T-helper 1 cell (primary cell): ENCODE data around the gene ANAPC10.
"Not testable (repeated sequence)": the region's sequence is repeated elsewhere in the genome, so short reads cannot be mapped to it uniquely, and the experiment has no call there.

ENCODE experiments used
- DNase-seq, 5 donors: peaks; one replicate each; pipeline ENCODE4 v3.0.0-alpha.2; 2012 to 2020

The ANAPC10 gene

GRCh38 chr4:145069361-145069760 is 28.6 kb downstream of the ANAPC10 start:
- DNase-seq: no peak

DNA sequence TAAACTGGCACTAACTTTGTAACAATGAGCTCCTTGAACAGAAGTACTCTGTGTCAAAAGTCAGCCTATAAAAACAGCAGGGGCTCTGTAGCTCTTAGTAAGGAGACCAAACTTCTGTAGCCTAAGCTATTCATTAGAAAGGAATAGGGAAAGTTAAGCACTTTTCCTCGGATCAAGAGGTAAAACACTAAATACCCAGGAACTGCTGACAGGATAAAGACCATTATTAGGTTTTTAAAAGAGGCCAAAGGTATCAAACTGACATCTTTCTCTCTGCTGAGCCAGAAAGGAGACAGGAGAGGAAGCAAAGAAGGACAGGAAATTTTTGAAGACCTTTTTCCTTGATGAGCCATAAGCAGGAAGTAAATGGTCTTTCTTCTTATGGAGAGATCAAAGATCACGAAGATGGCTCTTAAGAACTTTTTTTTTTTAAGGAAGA is 31.9 kb downstream of the ANAPC10 start:
- no peak for DNase-seq

GRCh38 chr4:145061318-145061920 is 36.6 kb downstream of the ANAPC10 start:
- DNase-seq: peak in 1 of 5 donors; percentile 40

DNA sequence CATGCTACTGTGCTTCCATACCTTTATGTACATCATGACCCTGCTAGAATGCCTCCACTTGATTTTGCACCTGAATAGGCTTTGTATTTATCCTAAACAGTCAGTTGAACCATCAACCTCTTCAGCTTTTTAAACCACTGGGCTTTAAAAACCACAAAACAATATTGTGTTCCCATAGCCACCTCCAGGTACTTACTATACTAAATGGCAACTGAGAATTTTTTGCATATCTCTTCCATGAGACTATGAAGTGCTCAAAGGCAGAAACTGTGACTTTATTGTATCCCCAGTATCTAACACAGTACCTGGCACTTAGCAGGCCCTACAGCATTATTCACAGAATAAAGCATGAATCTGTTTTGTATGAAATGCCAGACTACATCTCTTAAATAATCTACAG is 39.7 kb downstream of the ANAPC10 start:
- DNase-seq: no peak

GRCh38 chr4:145056325-145057130 is 41.5 kb downstream of the ANAPC10 start:
- DNase-seq: no peak

DNA sequence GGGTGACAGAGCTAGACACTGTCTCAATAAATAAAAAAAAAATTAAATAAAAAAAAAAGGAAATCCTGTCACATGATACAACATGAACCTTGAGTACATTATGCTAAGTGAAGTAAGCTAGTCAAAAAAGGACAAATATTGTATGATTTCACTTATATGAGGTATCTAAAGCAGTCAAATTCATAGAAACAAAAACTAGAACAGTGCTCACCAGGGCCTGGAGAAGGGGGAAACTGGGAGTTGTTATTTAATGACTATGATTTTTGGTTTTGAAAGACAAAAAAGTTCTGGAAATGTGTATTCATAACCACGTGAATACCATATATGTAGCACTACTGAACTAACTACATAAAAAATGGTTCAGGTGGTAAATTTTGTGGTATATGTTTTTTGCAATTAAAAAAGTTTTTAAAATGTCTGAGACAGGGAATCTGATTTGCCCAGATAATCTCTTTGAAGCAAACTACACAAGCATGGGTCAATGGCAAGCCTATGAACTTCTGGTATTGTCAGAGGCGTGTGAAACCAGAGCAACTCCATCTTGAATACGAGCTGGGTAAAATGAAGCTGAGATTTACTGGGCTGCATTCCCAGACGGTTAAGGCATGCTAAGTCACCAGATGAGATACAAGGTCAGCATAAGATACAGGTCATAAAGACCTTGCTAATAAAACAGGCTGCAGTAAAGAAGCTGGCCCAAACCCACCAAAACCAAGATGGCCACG is 42.3 kb downstream of the ANAPC10 start:
- DNase-seq: no peak

- DNase-seq: no peak
Observed at GRCh38 chr4:145049241-145049640, 48.8 kb downstream of the ANAPC10 start.

DNA sequence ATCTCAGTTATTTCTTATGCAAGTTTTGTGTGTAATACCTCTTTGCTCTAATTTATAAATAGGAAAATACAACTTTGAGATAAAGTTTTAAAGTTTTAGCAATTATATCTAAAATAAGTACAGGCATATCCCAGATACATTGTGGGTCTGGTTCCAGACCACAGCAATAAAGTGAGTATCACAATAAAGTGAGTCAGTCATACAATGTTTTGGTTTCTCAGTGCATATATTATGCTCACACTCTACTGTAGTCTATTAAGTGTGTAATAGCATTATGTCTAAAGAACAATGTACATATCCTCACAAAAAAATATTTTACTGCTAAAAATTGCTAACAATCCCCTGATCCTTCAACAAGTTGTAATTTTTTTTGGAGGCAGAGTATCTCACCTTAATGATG is 49.2 kb downstream of the ANAPC10 start:
- no peak for DNase-seq

GRCh38 chr4:145047151-145047550 is 50.8 kb downstream of the ANAPC10 start:
- no peak for DNase-seq

DNA sequence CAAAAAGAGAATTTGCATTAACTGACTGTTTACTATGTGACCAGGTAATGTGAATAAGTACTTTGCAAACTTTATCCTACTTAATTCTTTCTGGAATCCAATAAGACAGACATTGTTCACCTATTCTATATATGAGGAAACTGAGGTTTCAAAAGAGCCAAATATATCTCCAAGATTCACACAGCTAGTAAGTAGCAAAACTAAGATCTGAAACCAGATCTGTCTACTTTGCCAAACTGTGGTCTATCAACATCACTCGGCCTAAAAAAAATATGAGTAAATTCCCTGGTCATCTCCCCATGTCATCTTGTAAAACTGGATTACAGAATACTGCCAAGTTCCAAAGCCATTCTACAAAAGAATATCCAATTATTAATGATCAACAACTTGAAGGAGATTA is 52.8 kb downstream of the ANAPC10 start:
- no peak for DNase-seq

DNA sequence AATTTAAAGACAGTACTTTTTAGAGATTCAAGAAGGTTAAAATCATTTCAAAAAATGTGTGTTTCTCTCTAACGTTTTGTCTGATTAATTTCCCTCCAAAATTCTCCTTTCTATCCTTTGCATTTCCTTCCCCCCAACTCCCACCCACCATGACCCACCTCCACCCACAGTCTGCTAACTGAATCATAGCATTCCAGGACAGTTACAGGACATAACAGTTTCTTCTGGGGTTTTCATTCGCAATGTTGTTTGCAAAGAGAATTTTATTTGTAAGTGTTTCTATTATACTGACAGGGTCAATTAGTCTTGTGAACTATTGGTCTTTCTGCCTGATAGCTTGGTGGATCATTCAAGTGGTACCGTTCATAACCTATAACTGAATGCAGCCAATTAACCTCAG is 53.7 kb downstream of the ANAPC10 start:
- DNase-seq: no peak

DNA sequence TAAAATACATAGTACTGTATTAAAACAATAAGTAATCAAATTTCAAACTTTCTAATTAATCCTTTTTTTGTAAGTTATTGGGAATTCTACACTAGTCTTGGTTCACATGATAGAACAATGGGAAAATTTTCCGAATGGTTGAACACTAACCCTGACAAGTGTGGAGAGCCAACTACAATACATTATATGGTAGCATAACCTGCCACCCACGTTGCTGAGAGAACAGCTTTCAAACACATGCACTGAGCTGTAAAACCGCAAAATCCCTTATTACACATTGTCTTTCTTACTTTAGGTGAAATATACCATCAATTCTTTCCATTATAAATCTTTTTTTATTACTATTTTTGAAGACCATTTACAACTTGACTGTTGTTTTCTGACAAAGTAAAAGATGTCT is 54.7 kb downstream of the ANAPC10 start:
- no peak for DNase-seq

DNA sequence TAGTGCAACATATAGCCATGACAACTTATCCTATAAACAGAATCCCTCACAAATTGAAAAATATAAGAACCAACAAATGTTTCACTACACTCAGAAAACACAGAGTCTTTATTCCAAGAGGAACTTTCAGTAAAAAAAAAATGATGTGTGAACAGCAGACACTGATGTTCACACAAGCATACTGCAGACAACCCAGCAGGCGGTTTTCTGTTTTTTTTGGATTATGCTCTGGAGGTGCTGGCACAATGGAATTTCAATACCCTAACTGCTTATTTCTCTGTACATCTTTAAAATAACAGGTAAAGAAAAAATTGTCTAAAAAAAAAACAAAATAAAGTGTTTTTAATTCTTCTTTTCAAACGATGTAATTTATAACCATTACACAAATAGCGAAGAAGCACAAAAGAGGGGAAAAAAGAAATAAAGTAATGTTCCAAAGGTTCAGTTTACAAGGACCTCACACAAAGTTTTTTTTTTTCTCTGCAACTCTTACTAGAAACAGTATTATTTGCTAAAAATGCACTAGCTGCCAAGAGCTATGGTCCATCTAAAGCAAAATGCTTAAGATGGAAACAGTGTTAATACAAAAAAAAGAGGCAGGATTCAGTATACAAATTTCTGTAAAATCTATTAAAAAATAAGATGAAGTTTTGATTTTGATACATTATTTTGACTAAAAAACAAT is 55.3 kb downstream of the ANAPC10 start:
- no peak for DNase-seq

GRCh38 chr4:145041378-145041777 is 56.6 kb downstream of the ANAPC10 start:
- DNase-seq: no peak

DNA sequence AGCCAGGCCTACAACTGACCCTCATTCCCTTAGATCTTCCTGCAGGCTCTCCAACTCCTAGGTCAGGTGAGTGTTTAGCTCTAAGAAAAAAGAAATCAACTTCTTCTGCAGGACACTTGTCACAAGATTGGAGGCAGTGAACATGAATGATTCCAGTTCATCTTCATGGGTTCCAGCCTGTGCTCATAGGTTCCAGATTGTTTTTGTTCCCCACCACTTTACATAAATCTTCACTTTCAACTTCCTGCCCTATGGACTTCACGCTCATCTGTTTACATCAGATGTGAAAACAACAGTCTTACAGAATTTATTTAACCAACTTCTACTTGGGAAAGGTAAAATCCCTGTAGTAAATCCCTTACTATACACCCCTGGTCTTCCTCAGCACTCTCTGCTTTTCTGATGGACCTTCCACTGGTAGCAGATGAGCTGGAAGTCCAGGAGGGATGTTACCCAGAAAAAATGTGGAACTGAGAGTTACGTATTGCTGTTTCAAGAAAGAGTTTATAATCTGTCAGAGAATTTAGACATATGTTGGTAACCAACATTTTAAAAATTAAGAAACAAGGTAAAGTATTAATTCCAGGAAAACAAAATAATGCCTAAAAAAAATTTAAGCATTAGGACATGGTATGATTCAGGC is 62.4 kb downstream of the ANAPC10 start:
- no peak for DNase-seq

DNA sequence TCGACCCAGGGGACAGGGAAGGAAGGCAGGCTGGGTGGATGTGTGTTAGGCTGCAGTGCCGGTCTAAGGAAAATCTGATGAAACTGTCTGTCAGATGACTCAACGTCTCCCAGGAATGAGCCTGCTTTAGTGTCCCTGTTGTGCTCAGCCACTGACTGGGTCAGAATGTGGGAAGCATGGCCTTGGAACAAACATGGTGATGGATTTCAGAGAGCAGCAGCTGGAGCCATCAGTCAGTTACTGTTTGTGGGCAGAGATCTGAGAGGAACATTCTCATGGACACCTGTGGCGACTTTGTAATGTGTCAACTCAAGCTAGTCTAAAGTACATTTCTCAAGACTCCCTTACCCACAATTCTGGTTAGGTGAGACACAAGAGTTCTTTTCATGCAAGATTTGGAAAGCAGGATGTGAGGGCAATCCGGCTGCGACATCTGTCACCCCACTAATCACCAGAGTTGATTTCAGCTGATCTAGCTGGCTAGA is 63.2 kb downstream of the ANAPC10 start:
- no peak for DNase-seq

DNA sequence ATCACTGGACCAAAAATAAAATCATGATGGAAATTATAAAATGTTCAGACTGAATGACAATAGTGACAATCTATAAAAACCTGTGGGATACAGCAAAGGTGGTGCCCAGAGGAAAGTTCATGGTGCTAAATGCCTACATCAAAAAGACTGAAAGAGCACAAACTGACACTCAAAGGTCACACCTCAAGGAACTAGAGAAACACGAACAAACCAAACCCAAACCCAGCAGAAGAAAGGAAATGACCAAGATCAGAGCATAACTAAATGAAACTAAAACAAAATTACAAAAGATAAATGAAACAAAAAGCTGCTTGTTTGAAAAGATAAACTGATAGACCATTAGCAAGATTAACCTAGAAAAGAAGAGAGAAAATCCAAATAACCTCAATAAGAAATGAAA is 78.7 kb downstream of the ANAPC10 start:
- peak in 1 of 5 donors; percentile 50 for DNase-seq

DNA sequence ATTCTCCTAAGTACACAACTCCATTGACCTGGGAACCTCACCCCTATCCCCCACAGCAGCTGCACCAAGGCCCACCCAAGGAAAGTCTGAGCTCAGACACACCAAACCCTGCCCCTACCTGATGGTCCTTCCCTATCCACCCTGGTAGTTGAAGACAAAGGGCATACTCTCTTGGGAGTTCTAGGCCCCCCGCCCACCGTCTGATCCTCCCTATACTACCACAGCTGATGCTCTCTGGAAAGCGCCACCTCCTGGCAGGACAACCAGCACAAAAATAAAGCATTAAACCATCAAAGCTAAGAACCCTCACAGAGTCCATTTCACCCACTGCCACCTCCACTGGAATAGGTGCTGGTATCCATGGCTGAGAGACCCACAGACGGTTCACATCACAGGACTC is 83.6 kb downstream of the ANAPC10 start:
- DNase-seq: no peak

GRCh38 chr4:145012841-145013240 is 85.2 kb downstream of the ANAPC10 start:
- no peak for DNase-seq

- no peak for DNase-seq
Observed at GRCh38 chr4:145011636-145012035, 86.4 kb downstream of the ANAPC10 start.

- not testable (repeated sequence) for DNase-seq
Observed at GRCh38 chr4:145010315-145010714, 87.7 kb downstream of the ANAPC10 start.

GRCh38 chr4:145003675-145004074 is 94.3 kb downstream of the ANAPC10 start:
- no peak for DNase-seq

- DNase-seq: no peak
Observed at GRCh38 chr4:145001635-145002034, 96.4 kb downstream of the ANAPC10 start.
